Gastrocnemius medialis (tissue), 4 donors: Measurements from ENCODE around the gene CHTOP. TPM values are rescaled to one million over a fixed set of nuclear protein-coding genes. Genes with fewer than 3 reads are reported as not detected.

ENCODE experiments used
- ATAC-seq, 2 donors: fragments of 150-250 bp; one replicate each; pipeline ENCODE4 v1.9.1; 2016
- DNase-seq, 2 donors: peaks; one replicate each; pipeline ENCODE4 v3.0.0-alpha.2; 2019
- H3K27ac ChIP-seq, 4 donors: fragments of 200-600 bp; sonication (generic); 1 replicate in 1 of 4; 2 replicates in 3 of 4; pipeline ENCODE4 v1.5.1; 2016 to 2018; ENCODE audit warnings: mild to moderate bottlenecking in 2 of 4, moderate library complexity in 1 of 4
- H3K27me3 ChIP-seq, 3 donors: fragments of 200-600 bp; sonication (generic) in 2 of 3; 1 replicate in 1 of 3; 2 replicates in 2 of 3; pipeline versions ENCODE4 v1.5.1 to v1.6.0; 2016 to 2019; ENCODE audit warnings: mild to moderate bottlenecking in 1 of 3, moderate library complexity in 1 of 3
- H3K36me3 ChIP-seq, 2 donors: fragments of 200-600 bp; sonication (generic) in 1 of 2; one replicate each; pipeline ENCODE4 v1.5.1; 2017 to 2018
- H3K4me1 ChIP-seq, 2 donors: fragments of 200-600 bp; sonication (generic) in 1 of 2; one replicate each; pipeline ENCODE4 v1.5.1; 2016 to 2017; ENCODE audit warnings: mild to moderate bottlenecking in 2 of 2
- H3K4me3 ChIP-seq, 4 donors: fragments of 200-600 bp; sonication (generic) in 3 of 4; 1 replicate in 1 of 4; 2 replicates in 3 of 4; pipeline ENCODE4 v1.5.1; 2016 to 2019; ENCODE audit warnings: mild to moderate bottlenecking in 2 of 4
- H3K9me3 ChIP-seq, 3 donors: fragments of 200-600 bp; sonication (generic) in 2 of 3; 1 replicate in 1 of 3; 2 replicates in 2 of 3; pipeline ENCODE4 v1.5.1; 2016 to 2019
- CTCF ChIP-seq, 5 experiments: fragments of 450-650 bp in 3 of 5; fragments of 200-600 bp in 2 of 5; sonication (generic) in 2 of 5; IDR thresholded peaks in 4 of 5; conservative IDR thresholded peaks in 1 of 5; 1 replicate in 4 of 5; 2 replicates in 1 of 5; pipeline ENCODE4 v1.5.1; 2016 to 2019; ENCODE audit warnings: antibody characterized with exemption in 5 of 5, mild to moderate bottlenecking in 3 of 5, moderate library complexity in 3 of 5
- POLR2A ChIP-seq, 2 donors: fragments of 450-650 bp; IDR thresholded peaks; one replicate each; pipeline ENCODE4 v1.6.1; 2017; ENCODE audit warnings: antibody characterized with exemption in 2 of 2, mild to moderate bottlenecking in 2 of 2, moderate library complexity in 2 of 2
- in situ Hi-C, 4 donors: fragments of 200-750 bp; cut with MboI; loops; one replicate each; pipeline versions ENCODE4 v1.15.0 to v1.8.0; 2017; ENCODE audit warnings: low sequenced_read_pairs in 4 of 4
- intact Hi-C: fragments of 100-400 bp; cut with DNase I; formaldehyde crosslinking; loops from one replicate; pipeline ENCODE4 v1.15.1; 2023; ENCODE audit warnings: low total_unique reads
- total RNA-seq, 4 donors: library from RNA; depleted of rRNA; stranded (reverse); fragments of >200 nt; gene quantifications; one replicate each; pipeline versions ENCODE4 v1.1.0 to v1.2.3, GENCODE V29; 2016

The CHTOP gene
- total RNA-seq, 4 donors from 2014 or later = 49.5 to 73.4 (median 59.1) TPM

- Histone ChIP-seq H3K4me3 (peak overlapping the region; percentile 43 to 51 (median 45)), H3K4me1 (peaks cover 21 to 23% of the 10 kb centered on the region in 2 donors), H3K9me3 (no peaks in the 10 kb centered on the region), H3K27ac (peak overlapping the region; percentile 82 to 88 (median 84)), H3K36me3 (peaks cover 0 to 14% of the 10 kb centered on the region in 2 donors), H3K27me3 (no peaks in the 10 kb centered on the region)
- in situ Hi-C loops (no loop called here), intact Hi-C loops (no loop called here)
- DNase-seq (no peak), ATAC-seq (no peak)
- TF ChIP-seq POLR2A (IDR thresholded peaks at IDR 0.05) = no peak
- TF ChIP-seq CTCF (IDR thresholded peaks at IDR 0.05 in 4 of 5, conservative IDR thresholded peaks at IDR 0.05 in 1 of 5) = no peak
Measured at GRCh38 chr1:153608089-153608682, 25.7 kb upstream of the CHTOP start.

GRCh38 chr1:153608742-153609584, 24.9 kb upstream of the CHTOP start:
- intact Hi-C loops = no loop called here
- peaks cover 21 to 25% of the 10 kb centered on the region in 2 donors for H3K4me1 ChIP-seq
- no peaks in the 10 kb centered on the region for H3K9me3 ChIP-seq
- DNase-seq (peak; percentile 46 to 79), ATAC-seq (peak; percentile 61 to 71)
- in situ Hi-C loops = no loop called here
- peaks cover 0 to 14% of the 10 kb centered on the region in 2 donors for H3K36me3 ChIP-seq
- TF ChIP-seq POLR2A (IDR thresholded peaks at IDR 0.05) = peak; percentile 45 to 74
- no peak for TF ChIP-seq CTCF (IDR thresholded peaks at IDR 0.05 in 4 of 5, conservative IDR thresholded peaks at IDR 0.05 in 1 of 5)
- no peaks in the 10 kb centered on the region for H3K27me3 ChIP-seq
- H3K27ac ChIP-seq = peak overlapping the region; percentile 82 to 88 (median 84)
- H3K4me3 ChIP-seq = peak overlapping the region; percentile 43 to 51 (median 45)

GRCh38 chr1:153609585-153609907, 24.3 kb upstream of the CHTOP start:
- peaks cover 0 to 14% of the 10 kb centered on the region in 2 donors for H3K36me3 ChIP-seq
- in situ Hi-C loops = no loop called here

GRCh38 chr1:153610334-153610733, 23.5 kb upstream of the CHTOP start:
- DNase-seq (no peak), ATAC-seq (peak in 1 of 2 donors; percentile 36)
- Histone ChIP-seq H3K27ac (peak overlapping the region; percentile 82 to 88 (median 84)), H3K36me3 (peaks cover 0 to 14% of the 10 kb centered on the region in 2 donors), H3K9me3 (no peaks in the 10 kb centered on the region), H3K4me3 (no peak overlapping the region), H3K27me3 (no peaks in the 10 kb centered on the region), H3K4me1 (peaks cover 21 to 25% of the 10 kb centered on the region in 2 donors)
- intact Hi-C loops (loop anchor here (5.0 kb wide), 1 partner anchor 787 kb away; no protein-coding TSS in a partner anchor), in situ Hi-C loops (no loop called here)
- no peak for TF ChIP-seq CTCF (IDR thresholded peaks at IDR 0.05 in 4 of 5, conservative IDR thresholded peaks at IDR 0.05 in 1 of 5)
- TF ChIP-seq POLR2A (IDR thresholded peaks at IDR 0.05) = no peak

More at GRCh38 chr1:153609585-153609907, 24.3 kb upstream of the CHTOP start:
- no peak for TF ChIP-seq POLR2A (IDR thresholded peaks at IDR 0.05)
- no peak for TF ChIP-seq CTCF (IDR thresholded peaks at IDR 0.05 in 4 of 5, conservative IDR thresholded peaks at IDR 0.05 in 1 of 5)
- H3K4me3 ChIP-seq = peak overlapping the region in 1 of 4 donors; percentile 51
- peaks cover 21 to 25% of the 10 kb centered on the region in 2 donors for H3K4me1 ChIP-seq
- H3K27ac ChIP-seq = peak overlapping the region; percentile 82 to 88 (median 84)
- H3K27me3 ChIP-seq = no peaks in the 10 kb centered on the region
- intact Hi-C loops = no loop called here
- no peak for ATAC-seq
- no peaks in the 10 kb centered on the region for H3K9me3 ChIP-seq
- no peak for DNase-seq
